ENCODE measurements around the gene MARCHF9. TPM values are rescaled to one million over a fixed set of nuclear protein-coding genes. Genes with fewer than 3 reads are reported as not detected.

The MARCHF9 gene
- polyA plus RNA-seq, 1 of the 3 experiments (the other 2 are of a cell fraction): 24.2 TPM

DNA sequence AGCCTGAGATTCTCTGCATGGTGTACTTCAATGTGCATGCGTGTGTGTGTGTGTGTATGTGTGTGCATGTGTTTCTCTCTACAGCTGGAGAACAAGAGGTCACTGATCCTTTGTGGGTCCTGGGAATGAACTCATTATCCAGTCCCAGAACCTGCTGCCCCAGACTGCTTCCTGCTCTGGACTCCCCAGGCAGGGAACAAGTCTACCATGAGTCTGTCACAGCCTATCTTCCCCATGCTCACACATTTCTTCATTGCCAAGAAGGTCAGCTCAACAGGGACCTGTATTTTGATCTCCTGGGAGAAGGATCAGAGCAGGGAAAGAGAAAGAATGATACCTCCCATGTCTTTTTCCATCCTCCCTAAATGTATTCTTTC lies 13.5 kb upstream of the MARCHF9 start:
- no peak for TF ChIP-seq TEAD4 (IDR thresholded peaks at IDR 0.05; ENCODE audit: borderline replicate concordance, insufficient read depth)
- no peak for TF ChIP-seq NRF1 (IDR thresholded peaks at IDR 0.05; ENCODE audit: low read depth, low read length)
- TF ChIP-seq, protein P1, sequence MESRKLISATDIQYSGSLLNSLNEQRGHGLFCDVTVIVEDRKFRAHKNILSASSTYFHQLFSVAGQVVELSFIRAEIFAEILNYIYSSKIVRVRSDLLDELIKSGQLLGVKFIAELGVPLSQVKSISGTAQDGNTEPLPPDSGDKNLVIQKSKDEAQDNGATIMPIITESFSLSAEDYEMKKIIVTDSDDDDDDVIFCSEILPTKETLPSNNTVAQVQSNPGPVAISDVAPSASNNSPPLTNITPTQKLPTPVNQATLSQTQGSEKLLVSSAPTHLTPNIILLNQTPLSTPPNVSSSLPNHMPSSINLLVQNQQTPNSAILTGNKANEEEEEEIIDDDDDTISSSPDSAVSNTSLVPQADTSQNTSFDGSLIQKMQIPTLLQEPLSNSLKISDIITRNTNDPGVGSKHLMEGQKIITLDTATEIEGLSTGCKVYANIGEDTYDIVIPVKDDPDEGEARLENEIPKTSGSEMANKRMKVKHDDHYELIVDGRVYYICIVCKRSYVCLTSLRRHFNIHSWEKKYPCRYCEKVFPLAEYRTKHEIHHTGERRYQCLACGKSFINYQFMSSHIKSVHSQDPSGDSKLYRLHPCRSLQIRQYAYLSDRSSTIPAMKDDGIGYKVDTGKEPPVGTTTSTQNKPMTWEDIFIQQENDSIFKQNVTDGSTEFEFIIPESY (IDR thresholded peaks at IDR 0.05; ENCODE audit: borderline replicate concordance, low read depth): no peak
- no peak for TF ChIP-seq MEF2A (IDR thresholded peaks at IDR 0.05; ENCODE audit: borderline replicate concordance, low read depth)
- TF ChIP-seq GABPA (IDR thresholded peaks at IDR 0.05; ENCODE audit: low read depth): no peak
- no peak for TF ChIP-seq JUND (IDR thresholded peaks at IDR 0.05)
- TF ChIP-seq RAD21 (IDR thresholded peaks at IDR 0.05; ENCODE audit: low read length): no peak
- TF ChIP-seq NFIC (IDR thresholded peaks at IDR 0.05; ENCODE audit: borderline replicate concordance): no peak
- no peak for TF ChIP-seq MXI1 (IDR thresholded peaks at IDR 0.05; ENCODE audit: low read depth, low read length)
- TF ChIP-seq YY1 (IDR thresholded peaks at IDR 0.05; ENCODE audit: low read depth): no peak
- TF ChIP-seq, protein P2, sequence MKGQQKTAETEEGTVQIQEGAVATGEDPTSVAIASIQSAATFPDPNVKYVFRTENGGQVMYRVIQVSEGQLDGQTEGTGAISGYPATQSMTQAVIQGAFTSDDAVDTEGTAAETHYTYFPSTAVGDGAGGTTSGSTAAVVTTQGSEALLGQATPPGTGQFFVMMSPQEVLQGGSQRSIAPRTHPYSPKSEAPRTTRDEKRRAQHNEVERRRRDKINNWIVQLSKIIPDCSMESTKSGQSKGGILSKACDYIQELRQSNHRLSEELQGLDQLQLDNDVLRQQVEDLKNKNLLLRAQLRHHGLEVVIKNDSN (IDR thresholded peaks at IDR 0.05; ENCODE audit: borderline replicate concordance, low read depth): no peak
- TF ChIP-seq TCF12 (IDR thresholded peaks at IDR 0.05): no peak
- no peak for TF ChIP-seq SIN3A (IDR thresholded peaks at IDR 0.05; ENCODE audit: borderline replicate concordance, low read depth, low read length)
- no peak for TF ChIP-seq POLR2AphosphoS5 (IDR thresholded peaks at IDR 0.05; ENCODE audit: low read depth, low read length)
- no peak for TF ChIP-seq TAF1 (IDR thresholded peaks at IDR 0.05; ENCODE audit: borderline replicate concordance, low read depth, low read length)
- TF ChIP-seq, protein P3, sequence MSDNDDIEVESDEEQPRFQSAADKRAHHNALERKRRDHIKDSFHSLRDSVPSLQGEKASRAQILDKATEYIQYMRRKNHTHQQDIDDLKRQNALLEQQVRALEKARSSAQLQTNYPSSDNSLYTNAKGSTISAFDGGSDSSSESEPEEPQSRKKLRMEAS (IDR thresholded peaks at IDR 0.05; ENCODE audit: low read depth): no peak
- no peak for TF ChIP-seq FOSL2 (IDR thresholded peaks at IDR 0.05; ENCODE audit: borderline replicate concordance, low read depth)
- no peak for TF ChIP-seq ELF1 (IDR thresholded peaks at IDR 0.05)
- H3K9me2 ChIP-seq: no peaks in the 10 kb centered on the region
- no peak overlapping the region for H2AFZ ChIP-seq (ENCODE audit: low read depth)
- no peaks in the 10 kb centered on the region for H3K9me3 ChIP-seq
- H3K27ac ChIP-seq (ENCODE audit: low read depth in 2 of 2, low read length in 1 of 2): no peak overlapping the region
- H3K9ac ChIP-seq: no peak overlapping the region
- H3K4me1 ChIP-seq (ENCODE audit: control insufficient read depth in 1 of 2, insufficient read depth in 2 of 2, low read depth in 1 of 2, low read length in 1 of 2): peaks cover 0 to 33% of the 10 kb centered on the region in 2 experiments; a peak in 3 of 4 replicates
- H3K79me2 ChIP-seq (ENCODE audit: insufficient read depth): no peaks in the 10 kb centered on the region; the same call in 1 of the 2 replicates
- ChIA-PET POLR2A (no interaction called here), CTCF (interaction anchor here (0.6 to 2.2 kb wide), 4 partner anchors 15 to 1316 kb away, joined by 3 to 7 read pairs (median 5); no protein-coding TSS in a partner anchor)
- no peaks in the 10 kb centered on the region for H3K27me3 ChIP-seq (ENCODE audit: insufficient read depth)
- no peak overlapping the region for H3K4me2 ChIP-seq
- WGBS (ENCODE audit: low lambda C conversion rate): 90% methylated on average over 1 of the region's 1 CpG
- peaks cover 19% of the 10 kb centered on the region for H3F3A ChIP-seq (replicated peaks; ENCODE audit: insufficient read depth)
- H3K36me3 ChIP-seq (replicated peaks in 1 of 2; ENCODE audit: control insufficient read depth in 1 of 2, insufficient read depth in 2 of 2, low read length in 1 of 2): peaks cover 2 to 3% of the 10 kb centered on the region in 2 experiments
- DNase-seq: no peak
- H3K4me3 ChIP-seq (ENCODE audit: low read depth in 2 of 2, low read length in 1 of 2): no peak overlapping the region
- no peaks in the 10 kb centered on the region for H4K20me1 ChIP-seq (ENCODE audit: insufficient read depth)

All from SK-N-SH (cell line).